LHCN-M2 (cell line): ENCODE data around the gene SDHAF1. TPM values are rescaled to one million over a fixed set of nuclear protein-coding genes. Genes with fewer than 3 reads are reported as not detected.
"Not testable (repeated sequence)": the region's sequence is repeated elsewhere in the genome, so short reads cannot be mapped to it uniquely, and the experiment has no call there.

Source experiments
- DNase-seq: peaks from one replicate; pipeline ENCODE4 v3.0.0-alpha.2; 2012; ENCODE audit warnings: low read depth
- polyA plus RNA-seq: library from polyadenylated mRNA; unstranded; fragments of >200 nt; gene quantifications from one replicate; pipeline ENCODE4 v1.2.1, GENCODE V29; 2012; ENCODE audit warnings: missing spikeins
- total RNA-seq: library from RNA; depleted of rRNA; stranded (reverse); fragments of >200 nt; gene quantifications from 2 replicates; pipeline ENCODE4 v1.2.3, GENCODE V29; 2014; rRNA removed

The SDHAF1 gene, protein sequence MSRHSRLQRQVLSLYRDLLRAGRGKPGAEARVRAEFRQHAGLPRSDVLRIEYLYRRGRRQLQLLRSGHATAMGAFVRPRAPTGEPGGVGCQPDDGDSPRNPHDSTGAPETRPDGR
- total RNA-seq = 24.7 and 28.6 TPM in 2 replicates
- 10.8 TPM for polyA plus RNA-seq

DNA sequence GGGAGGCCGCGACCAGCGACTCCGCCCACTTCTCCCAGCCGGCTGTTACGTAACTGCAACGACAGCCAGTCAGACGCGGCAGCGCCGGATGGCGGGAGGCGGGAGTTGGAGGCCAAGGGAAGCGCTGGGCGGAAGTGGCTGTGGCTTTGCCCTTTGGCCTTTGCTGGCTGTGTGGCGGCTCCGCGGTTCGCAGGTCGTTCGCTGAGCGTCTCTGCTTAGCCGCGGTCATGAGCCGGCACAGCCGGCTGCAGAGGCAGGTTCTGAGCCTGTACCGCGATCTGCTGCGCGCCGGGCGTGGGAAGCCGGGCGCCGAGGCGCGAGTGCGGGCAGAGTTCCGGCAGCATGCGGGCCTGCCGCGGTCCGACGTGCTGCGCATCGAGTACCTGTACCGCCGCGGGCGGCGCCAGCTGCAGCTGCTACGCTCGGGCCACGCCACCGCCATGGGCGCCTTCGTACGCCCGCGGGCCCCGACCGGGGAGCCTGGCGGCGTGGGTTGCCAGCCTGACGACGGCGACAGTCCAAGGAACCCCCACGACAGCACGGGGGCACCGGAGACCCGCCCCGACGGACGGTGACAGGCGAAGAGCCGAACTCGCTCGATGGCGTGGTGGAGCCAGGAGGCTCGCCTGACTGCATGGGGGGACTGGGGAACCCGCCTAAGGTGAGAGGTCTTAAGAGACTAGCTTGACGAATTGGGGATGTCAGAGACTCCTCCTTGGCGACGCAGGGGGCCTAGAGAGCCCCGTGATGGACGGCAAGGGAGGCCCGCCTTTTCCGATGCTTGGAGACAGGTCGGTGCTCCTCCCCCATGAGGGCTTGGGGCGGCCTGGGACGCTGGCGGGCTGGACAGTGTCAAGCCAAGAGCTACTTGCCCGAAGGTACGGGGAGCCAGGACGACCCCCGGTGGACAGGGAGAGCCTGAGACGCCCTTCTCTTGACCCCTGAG, at the start of gene SDHAF1:
TSS of gene SDHAF1 (plus strand) at position 141 of the 946 bp plus-strand sequence. CDS start at position 228, 87 bp downstream.
- peak; percentile 89 for DNase-seq

DNA sequence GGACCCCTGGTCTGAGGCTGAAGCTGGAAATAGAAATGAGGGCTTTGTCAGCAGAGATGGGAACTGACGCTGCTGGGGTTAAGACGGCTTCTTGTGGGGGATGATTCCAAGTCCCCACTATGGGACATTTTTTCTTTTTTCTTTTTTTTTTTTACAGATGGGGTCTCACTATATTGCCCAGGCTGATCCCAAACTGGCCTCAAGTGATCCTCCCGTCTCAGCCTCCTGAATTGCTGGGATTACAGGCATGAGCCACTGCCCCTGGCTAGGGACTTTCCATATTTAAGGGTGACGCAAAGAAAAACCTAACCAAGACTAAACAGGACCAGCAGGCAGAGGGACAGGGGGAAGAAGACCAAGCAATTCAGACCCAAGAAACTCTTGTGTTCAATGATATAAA, 48.8 kb upstream of the SDHAF1 start:
- DNase-seq = no peak

DNA sequence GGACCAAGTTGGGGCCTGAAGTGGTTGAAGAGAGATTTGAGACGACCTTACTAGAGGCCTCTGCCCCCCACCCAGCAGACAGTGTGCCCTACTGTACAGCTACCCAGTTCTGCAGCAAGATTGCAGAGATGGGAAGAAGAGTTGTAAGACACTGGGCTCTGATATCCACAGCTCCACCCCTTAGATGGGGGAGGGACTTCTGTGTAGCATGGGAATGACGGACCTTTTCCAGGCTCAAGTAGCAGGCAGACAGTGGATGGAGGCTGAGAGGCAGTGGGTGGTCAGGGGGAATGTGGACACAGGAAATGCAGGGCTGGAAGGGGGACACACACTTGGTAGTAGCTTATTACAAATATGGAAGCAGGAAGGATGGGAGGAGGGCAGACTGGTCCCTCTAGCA, 45.9 kb upstream of the SDHAF1 start:
- no peak for DNase-seq

DNA sequence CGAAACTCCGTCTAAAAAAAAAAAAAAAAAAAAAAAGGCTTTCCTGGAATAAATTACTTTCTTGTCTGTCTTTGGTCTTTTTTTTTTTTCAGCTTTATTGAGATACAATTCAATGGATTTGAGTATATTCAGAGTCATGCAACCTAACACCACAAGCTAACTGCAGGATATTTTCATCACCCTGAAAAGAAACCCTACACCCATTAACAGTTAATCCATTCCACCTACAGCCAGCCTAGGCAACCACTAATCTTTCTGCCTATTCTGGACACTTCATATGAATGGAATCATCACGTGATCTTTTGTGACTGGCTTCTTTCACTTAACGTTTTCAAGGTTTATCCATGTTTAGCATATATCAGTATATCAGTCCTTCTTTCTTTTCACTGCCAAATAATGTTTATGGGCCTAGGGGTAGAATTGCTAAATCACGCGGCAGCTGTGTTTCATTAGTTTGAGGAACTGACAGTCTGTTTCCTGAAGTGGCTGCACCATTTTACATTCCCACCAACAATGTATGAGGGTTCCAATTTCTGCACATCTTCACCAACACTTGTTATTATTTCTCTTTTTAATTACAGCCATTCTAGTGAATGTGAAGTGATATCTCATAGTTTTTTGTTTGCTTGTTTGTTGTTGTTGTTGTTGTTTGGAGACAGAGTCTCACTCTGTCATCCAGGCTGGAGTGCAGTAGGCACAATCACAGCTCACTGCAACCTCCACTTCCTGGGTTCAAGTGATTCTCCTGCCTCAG, 38.9 kb upstream of the SDHAF1 start:
- DNase-seq = peak; percentile 31

DNA sequence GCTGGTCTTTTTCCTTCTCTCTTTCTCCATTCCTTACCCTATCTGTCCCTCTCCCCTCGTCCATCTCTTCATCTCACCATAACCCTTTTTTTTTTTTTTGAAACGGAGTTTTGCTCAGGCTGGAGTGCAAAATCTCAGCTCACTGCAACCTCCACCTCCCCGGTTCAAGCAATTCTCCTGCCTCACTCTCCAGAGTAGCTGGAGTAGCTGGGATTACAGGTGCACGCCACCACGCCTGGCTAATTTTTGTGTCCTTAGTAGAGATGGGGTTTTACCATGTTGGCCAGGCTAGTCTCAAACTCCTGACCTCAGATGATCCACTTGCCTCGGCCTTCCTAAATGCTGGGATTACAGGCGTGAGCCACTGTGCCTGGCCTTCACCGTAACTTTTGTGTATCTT, 37.6 kb upstream of the SDHAF1 start:
- not testable (repeated sequence) for DNase-seq

DNA sequence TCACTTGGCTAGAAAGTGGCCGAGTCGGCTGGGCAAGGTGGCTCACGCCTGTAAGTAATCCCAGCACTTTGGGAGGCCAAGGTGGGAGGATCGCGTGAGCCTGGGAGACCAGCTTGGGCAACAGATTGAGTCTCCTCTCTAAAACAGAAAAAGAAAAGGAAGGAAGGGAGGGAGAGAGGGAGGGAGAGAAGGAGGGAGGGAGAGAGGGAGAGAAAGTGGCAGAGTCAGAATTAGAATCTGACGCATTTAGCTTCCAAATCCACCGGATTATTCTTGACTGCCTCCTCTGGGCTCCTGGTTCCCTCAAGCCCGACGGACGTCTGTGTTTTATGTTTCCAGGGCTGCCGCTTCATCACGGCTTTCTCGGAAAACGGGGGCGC, 36.3 kb upstream of the SDHAF1 start:
- no peak for DNase-seq

DNA sequence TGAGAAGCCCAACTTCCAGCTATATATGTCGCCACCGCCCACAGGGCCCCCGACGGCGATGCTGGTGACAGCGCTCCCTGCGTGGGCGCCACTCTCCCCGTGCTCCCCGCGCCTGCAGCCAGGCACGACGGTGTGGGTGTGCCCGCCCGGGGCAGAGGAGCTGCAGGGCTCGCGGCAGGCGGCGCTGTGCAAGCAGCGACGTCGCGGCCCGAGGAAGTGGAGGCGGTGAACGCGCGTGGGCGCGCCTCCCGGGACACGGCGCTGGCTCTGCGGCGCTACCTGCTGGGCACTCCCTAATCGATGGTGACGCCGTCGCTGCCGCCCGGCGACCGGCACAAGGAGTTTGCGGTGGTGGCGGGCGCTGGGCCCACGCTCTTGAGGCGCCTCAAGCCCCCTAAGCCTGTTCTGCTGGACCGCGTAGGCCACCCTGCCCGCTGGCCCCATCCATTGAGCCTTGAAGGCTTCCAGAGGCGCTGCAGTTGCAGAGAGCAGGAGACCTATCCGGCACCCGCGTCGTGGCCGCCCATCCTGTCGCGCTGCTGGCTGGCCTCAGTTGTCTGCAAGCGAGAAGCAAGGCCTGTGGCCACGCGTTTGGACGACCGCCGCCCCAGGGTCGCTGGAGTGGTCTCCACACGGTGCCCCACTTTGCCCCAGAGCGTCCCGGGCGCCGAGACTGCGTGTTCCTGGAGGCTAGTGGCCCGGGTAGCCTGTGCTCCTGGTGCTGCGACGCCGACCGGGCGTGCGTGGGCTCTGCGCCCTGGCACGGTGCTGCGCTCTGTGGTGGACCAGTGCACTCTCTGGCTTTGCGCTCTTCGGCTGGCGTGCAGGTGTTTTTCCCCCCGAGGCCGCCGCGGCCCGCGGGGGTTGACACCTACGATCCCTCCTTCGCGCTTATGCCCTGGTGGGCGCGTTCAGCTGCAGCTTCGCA, 35.7 kb upstream of the SDHAF1 start:
- no peak for DNase-seq

DNA sequence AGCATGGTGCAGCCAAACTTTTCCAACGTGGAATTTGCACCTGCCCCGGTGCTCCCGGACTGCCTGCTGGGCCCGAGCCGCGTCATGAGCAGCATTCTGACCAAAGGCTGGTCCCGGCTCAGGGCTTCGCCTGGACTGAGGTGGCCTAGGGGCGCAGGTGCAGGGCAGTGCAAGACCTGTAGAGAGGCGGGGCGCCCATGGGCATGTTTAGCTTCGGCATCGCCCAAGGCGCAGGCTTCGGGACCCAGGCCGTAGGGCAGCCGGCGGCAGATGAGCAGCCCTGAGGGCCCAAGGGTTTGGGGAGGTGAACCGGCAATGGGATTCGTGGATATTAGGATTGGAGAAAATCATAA, 35.0 kb upstream of the SDHAF1 start:
- DNase-seq = no peak

DNA sequence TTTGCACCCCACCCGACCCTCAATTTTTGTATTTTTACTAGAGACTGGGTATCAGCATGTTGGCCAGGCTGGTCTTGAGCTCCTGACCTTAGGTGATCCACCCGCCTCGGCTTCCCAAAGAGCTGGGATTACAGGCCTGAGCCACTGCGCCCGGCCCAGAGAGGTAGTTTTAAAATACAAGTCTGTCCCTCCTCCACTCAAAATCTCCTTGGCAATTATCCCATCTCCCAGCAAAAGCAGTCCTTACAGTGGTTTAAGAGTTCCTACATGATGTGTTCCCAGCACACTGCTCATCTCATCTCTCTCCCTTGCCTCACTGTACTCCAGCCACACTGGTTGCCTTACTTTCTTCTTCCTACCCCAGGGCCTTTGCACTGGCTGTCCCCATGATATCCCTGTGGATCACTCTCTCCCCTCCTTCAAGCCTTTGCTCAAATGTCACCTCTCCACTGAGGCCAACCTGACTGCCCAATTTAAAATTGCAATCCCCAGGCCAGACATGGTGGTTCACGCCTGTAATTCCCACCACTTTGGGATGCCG, 34.5 kb upstream of the SDHAF1 start:
- DNase-seq = no peak

DNA sequence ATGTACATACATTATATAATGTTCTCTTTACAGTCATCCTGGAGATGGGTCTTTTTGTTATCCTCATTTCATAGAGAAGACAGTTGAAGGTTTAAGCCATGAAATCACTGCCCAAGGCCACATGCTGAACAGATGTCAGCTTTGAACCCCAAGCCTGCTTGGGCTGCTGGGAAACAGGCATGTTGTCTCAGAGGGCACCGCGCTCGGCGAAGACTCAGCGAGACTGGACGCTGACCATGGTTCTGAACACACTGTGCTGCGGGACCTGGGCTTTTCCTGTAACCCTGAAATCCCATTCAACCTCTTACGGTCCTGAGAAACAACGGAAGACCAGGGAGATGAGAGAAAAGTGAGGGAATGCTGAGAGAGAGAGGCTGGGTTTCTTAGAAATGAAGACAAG, 31.5 kb upstream of the SDHAF1 start:
- peak; percentile 53 for DNase-seq

DNA sequence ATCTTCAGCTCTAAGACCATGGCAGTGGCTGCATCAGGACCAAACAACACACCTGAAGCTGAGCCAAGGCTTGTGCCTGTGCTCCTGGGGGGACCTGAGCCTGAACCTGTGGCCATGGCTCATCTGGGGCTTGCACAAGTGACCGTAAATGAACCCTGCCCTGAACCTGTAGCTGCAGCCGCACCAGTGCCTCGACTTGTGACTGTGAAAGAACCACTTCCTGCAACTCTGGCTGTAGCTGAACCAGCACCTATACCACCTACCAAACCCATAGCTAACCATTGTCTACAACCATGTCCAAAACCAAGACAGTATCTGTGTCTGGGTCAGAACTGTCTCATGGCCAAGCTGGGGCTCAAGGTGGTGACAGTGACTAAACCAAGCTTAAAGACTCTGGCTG, 28.2 kb upstream of the SDHAF1 start:
- no peak for DNase-seq

DNA sequence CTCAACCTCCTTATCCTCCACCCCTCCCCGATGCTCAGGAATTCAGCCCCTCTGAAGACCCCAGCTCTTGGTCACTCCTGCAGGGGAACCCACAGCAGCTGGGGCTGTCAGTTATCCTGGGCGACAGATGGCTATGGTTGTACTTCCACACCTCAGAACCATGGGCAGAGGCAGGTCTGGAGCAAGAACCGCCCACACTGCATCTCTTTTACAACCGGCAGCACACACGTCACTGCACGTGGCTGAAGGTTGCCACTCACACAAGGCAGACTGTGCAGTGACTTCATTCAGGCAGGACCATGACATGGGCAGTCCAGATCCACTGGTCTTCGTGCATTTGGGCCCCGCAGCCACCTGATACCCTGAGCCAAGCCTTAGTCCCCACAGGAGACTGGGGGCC, 21.5 kb upstream of the SDHAF1 start:
- no peak for DNase-seq

DNA sequence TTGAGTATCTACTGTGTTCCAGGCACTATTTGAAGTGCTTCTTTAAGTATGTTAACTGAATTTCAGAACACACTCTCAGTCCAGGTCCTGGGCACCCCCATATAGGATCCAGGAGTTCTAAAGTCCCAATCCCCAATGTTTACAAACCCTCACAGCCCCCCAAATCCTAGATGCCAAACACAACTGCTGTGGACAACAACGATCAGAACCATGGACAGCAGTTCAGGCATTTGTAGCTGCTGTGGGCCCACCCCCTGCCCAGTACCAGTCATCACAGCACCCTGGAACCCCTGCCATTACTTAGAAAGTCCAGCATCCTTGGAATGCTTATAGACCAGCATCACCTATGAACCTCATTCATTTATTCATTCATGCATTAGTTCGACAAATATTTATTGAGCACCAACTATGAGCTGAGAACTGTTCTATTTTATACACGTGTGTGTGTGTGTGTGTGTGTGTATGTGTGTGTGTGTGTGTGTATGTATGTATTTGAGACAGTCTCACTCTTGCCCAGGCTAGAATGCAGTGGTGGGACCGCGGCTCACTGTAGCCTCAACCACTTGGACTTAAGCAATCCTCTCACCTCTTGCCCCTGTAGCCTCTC, 19.3 kb upstream of the SDHAF1 start:
- no peak for DNase-seq

DNA sequence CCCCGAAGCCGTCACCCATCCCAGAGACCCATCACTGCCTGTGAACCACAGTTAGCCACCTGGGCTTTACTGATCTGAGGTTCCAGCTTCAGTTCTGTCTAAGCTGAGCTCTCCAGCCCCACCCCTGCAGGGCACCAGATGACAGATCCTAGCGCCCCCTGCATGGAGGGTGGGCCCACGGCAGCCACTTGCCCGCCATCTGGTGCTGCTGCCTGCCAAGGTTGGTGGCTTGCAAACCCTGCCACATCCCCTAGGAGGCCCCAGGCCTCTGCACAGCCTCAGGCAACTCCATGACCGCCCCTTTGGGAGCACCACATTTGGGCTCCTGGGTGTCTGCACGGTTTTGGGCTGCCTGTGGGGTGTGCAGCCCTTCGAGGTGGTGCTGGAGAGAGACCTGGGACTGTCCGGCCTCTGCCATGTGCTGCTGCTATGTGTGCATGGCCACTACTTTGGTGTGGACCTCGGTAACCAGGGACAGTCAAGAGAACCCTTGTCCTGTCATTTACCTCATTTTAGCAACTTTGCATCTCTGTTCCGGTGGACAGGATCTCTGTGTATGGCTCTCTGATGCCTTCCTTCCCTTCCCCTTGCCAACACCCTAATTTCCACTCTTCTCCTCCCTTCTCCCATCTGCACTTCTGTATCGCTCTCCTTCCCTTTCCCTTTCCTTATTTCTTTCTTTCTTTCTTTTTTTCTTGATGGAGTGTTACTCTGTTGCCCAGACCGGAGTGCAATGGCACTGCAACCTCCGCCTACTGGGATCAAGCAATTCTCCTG, 17.4 kb upstream of the SDHAF1 start:
- no peak for DNase-seq

DNA sequence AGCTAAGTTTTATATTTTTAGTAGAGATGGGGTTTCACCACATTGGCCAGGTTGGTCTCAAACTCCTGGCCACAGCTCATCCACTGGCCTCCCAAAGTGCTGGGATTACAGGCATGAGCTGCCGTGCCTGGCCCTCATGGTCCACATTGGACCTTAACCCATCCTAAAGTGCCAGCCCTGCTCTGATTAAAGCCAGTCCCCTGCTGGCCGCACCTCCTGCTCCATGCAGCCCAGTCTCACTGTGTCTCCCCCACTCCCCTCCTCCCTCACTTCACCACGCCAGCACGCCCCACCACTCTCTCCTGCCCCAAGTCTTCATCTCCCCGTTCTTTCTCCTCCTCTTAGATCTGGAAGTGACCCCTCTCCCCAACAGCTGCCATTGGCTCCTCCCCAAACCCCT, 16.7 kb upstream of the SDHAF1 start:
- DNase-seq = no peak

DNA sequence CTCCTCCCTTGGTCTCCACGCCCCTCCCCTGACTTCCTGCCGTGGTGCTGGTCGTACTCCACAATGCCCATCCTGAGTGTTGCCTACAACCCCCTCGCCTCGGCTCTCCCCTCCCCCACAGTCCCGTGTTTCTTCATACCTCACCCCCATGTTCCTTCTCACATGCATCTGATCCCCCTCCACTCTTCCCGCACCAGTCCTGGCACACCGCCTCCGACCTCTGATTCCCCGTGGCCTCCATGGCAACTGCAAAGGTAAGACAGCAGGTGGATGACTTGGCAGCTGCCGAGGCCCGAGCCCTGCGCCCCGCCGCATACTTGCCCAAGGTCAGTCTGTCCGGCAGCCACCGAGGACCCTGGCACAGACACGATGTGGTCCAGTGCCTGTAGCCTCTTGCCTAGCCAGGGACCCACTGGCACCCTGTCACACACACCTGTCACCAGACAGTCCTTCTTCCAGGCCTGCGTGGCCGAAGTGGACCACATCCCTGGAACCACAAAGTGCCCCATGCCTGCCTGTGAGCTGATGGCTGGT, 16.1 kb upstream of the SDHAF1 start:
- DNase-seq = no peak

DNA sequence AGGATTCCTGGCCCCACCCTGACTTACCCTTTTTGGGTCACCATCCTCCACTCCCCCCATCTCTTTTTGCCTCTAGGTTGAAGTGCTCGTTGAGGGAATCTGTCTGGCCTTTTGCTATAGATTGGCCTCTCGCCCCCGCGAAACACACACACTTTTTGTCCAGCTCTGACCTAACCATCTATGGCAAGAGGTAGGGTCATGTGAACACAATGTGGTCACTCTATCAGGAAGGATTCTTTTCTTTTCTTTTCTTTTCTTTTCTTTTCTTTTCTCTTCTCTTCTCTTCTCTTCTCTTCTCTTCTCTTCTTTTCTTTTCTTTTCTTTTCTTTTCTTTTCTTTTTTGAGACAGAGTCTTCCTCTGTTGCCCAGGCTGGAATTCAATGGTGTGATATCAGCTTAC, 14.0 kb upstream of the SDHAF1 start:
- DNase-seq = not testable (repeated sequence)

DNA sequence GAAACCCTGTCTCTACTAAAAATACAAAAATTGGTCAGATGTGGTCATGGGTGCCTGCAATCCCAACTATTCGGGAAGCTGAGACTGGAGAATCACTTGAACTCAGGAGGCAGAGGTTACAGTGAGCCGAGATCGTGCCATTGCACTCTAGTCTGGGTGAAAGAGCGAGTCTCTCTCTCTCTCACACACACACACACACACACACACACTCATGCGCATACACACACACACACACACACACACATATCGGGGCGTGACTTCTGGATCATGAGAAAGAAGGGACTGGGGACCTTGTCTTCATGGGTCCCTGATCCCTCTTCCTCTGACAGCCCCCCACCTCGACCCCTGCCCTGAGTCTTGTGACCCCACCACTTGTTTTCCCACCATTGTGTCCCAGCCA, 11.8 kb upstream of the SDHAF1 start:
- no peak for DNase-seq

DNA sequence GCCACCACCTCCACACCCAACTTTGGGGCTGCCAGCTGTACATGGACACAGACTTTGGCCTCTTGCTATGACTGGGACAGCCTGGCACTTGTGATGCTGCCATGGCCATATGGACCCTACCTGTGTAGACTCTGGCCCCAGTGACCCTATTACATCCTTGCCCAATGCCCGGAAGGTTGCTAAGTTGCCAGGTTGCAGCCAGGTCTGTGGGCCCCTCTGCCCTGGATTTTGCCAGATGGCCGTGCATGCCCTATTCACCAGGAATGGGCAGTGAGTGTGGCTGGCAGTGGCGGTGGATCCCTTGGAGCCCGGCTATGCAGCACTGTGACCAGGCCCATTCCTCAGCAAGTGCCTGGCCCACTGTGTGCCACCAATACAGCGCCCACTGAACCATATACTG, 8.9 kb upstream of the SDHAF1 start:
- no peak for DNase-seq
